ENCODE data around the gene ATP1A1.

The ATP1A1 gene

DNA sequence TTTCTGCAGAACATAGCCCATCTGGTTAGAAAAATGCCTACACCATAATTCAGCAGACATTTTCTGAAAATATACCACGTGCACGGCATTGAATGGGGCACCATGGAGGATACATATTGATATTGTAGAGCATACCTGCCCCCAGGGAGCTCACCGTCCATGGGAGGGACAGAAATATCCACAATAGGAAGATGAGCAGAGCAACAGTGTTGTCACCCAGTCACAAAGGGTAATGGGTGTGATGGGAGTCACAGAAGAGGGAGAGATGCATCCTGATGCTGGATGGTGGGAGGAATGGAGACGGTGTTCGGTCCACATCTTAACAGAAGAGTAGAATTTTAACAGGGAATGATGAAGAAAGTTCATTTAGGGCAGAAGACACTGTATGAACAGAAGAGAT, 51.4 kb downstream of the ATP1A1 start:
- H3K27me3 ChIP-seq (ENCODE audit: insufficient read depth, low read depth, severe bottlenecking): no peaks in the 10 kb centered on the region

DNA sequence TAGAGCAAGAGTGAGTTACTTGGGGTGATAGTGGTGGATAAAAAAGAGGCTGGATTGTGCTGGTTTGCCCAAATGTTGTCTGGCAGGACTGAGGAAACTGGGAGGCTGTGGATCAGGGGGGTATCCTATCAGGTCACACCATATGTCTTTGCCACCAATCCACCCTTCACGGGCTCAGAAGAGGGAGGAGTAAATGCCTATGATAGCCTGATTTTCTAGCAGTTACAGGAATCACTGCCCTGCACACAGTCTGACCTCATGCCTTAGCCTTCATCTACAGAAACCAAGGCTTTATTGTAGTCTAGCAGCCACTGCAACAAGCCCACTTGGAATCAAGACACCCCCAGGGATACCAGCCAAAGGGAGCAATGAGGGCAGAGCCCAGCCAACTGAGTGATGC, 51.8 kb downstream of the ATP1A1 start:
- no peaks in the 10 kb centered on the region for H3K9me3 ChIP-seq (ENCODE audit: severe bottlenecking)
- H3K27me3 ChIP-seq (ENCODE audit: insufficient read depth, low read depth, severe bottlenecking): no peaks in the 10 kb centered on the region
- DNase-seq: no peak
- no peaks in the 10 kb centered on the region for H3K36me3 ChIP-seq
- no peak overlapping the region for H3K27ac ChIP-seq
- H3K4me3 ChIP-seq (ENCODE audit: low read depth, low read length): no peak overlapping the region
- TF ChIP-seq, protein P1, sequence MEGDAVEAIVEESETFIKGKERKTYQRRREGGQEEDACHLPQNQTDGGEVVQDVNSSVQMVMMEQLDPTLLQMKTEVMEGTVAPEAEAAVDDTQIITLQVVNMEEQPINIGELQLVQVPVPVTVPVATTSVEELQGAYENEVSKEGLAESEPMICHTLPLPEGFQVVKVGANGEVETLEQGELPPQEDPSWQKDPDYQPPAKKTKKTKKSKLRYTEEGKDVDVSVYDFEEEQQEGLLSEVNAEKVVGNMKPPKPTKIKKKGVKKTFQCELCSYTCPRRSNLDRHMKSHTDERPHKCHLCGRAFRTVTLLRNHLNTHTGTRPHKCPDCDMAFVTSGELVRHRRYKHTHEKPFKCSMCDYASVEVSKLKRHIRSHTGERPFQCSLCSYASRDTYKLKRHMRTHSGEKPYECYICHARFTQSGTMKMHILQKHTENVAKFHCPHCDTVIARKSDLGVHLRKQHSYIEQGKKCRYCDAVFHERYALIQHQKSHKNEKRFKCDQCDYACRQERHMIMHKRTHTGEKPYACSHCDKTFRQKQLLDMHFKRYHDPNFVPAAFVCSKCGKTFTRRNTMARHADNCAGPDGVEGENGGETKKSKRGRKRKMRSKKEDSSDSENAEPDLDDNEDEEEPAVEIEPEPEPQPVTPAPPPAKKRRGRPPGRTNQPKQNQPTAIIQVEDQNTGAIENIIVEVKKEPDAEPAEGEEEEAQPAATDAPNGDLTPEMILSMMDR (IDR thresholded peaks at IDR 0.05; ENCODE audit: low read depth, low read length): no peak

More for the DNA sequence above, 51.4 kb downstream of the ATP1A1 start:
- Histone ChIP-seq H3K27ac (no peak overlapping the region), H3K4me3 (ENCODE audit: low read depth, low read length) (no peak overlapping the region), H3K9me3 (ENCODE audit: severe bottlenecking) (no peaks in the 10 kb centered on the region), H3K36me3 (no peaks in the 10 kb centered on the region)
- TF ChIP-seq, protein P1 (IDR thresholded peaks at IDR 0.05; ENCODE audit: low read depth, low read length): no peak
- DNase-seq: no peak

DNA sequence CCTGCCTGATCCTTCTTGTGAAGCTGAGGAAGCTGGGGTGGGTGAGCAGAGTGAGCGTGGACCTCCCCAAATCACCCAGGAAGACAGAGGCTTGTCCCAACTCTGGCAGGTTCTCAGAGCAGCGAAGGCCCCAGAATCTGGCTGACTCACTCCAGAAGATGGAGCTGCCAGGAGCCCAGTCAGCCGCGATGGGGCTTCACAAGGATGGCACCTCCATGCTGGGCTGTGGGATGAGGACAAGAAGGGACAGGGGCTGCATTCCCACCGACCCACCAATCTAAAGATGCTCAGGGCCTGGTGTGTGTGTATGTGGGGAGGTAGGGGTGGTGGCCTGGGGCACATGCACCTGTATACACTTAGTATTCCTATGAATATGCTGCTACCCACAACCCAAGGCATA, 52.9 kb downstream of the ATP1A1 start:
- no peaks in the 10 kb centered on the region for H3K9me3 ChIP-seq (ENCODE audit: severe bottlenecking)
- no peak overlapping the region for H3K27ac ChIP-seq
- TF ChIP-seq, protein P1 (IDR thresholded peaks at IDR 0.05; ENCODE audit: low read depth, low read length): no peak
- no peaks in the 10 kb centered on the region for H3K36me3 ChIP-seq
- no peaks in the 10 kb centered on the region for H3K27me3 ChIP-seq (ENCODE audit: insufficient read depth, low read depth, severe bottlenecking)
- no peak for DNase-seq
- H3K4me3 ChIP-seq (ENCODE audit: low read depth, low read length): no peak overlapping the region

DNA sequence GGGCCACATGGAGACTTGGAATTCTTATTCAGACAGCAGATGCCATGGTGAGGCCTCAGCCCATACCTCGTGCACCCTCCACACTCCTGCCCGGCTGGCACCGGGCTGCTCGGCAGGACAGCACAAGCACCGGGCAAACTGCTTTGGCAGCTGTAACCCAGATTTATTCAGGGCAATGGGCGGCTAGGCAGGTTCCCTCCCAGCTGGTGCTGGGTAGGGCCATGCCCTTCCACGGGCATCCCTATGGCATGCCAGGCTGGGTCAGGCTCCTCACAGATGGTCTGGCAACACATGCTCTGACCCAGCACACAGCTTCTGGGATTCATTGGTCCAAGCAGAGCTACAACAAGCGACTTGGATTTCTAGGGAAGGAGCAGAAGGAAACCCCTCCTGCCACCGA, 53.4 kb downstream of the ATP1A1 start:
- DNase-seq: no peak
- Histone ChIP-seq H3K27ac (no peak overlapping the region), H3K9me3 (ENCODE audit: severe bottlenecking) (no peaks in the 10 kb centered on the region), H3K4me3 (ENCODE audit: low read depth, low read length) (no peak overlapping the region), H3K36me3 (no peaks in the 10 kb centered on the region), H3K27me3 (ENCODE audit: insufficient read depth, low read depth, severe bottlenecking) (no peaks in the 10 kb centered on the region)
- TF ChIP-seq, protein P1 (IDR thresholded peaks at IDR 0.05; ENCODE audit: low read depth, low read length): no peak

DNA sequence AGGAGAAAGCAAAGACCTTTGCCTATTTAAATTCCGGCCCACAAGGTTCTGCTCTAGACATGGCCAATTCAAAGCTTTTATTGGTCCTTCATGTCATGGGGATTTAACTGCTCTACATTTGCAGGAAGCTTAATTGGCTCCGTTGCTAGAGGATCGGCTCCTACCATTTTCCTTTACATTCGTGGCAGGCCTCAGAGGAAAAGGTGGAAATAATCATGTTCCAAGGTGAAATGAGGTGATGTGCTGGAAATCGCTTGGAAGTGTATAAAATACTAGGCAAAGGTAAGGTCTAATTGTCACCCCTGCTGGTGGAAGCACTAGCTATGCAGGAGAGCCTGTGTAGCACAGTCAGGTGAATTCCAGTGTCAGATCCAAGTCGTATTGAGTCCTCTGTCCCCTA, 55.5 kb downstream of the ATP1A1 start:
- no peaks in the 10 kb centered on the region for H3K9me3 ChIP-seq (ENCODE audit: severe bottlenecking)
- no peaks in the 10 kb centered on the region for H3K36me3 ChIP-seq
- H3K27ac ChIP-seq: no peak overlapping the region
- no peaks in the 10 kb centered on the region for H3K27me3 ChIP-seq (ENCODE audit: insufficient read depth, low read depth, severe bottlenecking)
- no peak for DNase-seq
- H3K4me3 ChIP-seq (ENCODE audit: low read depth, low read length): no peak overlapping the region
- TF ChIP-seq, protein P1 (IDR thresholded peaks at IDR 0.05; ENCODE audit: low read depth, low read length): no peak

DNA sequence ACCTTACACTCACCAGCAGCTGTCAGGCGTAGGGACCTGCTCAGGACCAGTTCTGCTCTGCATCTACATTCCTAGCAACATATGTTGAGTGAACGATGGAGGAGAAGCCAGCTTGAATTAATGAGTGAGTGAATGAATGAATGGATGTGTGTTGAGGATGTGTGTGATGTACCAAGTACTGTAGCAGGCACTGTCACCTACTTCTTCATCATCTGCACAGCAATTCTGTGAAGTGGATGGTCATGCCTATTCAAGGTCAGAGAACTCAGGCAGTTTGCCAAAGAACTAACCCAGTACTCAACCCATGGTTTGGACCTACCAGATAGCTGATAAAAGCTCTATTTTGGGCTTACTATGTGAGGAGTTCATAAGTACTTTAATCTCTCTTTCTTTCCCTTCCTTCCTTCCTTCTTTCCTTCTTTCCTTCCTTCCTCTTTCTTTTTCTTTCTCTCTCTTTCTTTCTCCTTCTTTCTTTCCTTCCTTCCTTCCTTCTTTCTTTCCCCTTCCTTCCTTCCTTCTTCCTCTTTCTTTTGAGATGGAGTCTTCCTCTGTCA, 56.9 kb downstream of the ATP1A1 start:
- Histone ChIP-seq H3K27me3 (ENCODE audit: insufficient read depth, low read depth, severe bottlenecking) (no peaks in the 10 kb centered on the region), H3K27ac (no peak overlapping the region), H3K36me3 (no peaks in the 10 kb centered on the region), H3K4me3 (ENCODE audit: low read depth, low read length) (no peak overlapping the region), H3K9me3 (ENCODE audit: severe bottlenecking) (no peaks in the 10 kb centered on the region)
- DNase-seq: no peak
- TF ChIP-seq, protein P1 (IDR thresholded peaks at IDR 0.05; ENCODE audit: low read depth, low read length): no peak

Data from WERI-Rb-1 (cell line).